Muscle of leg (tissue), 11 donors: ENCODE measurements around the gene DMPK. TPM values are rescaled to one million over a fixed set of nuclear protein-coding genes. Genes with fewer than 3 reads are reported as not detected.

Experiments
- DNase-seq: peaks from one replicate; pipeline ENCODE4 v3.0.0; 2013
- H3K27ac ChIP-seq: one replicate; pipeline ENCODE4 v1.5.1; 2013; ENCODE audit warnings: mild to moderate bottlenecking, low read length, control low read depth
- H3K27me3 ChIP-seq: one replicate; pipeline ENCODE4 v1.6.1; 2013; ENCODE audit warnings: low read length; ENCODE audit not compliant: control insufficient read depth, insufficient read depth
- H3K36me3 ChIP-seq: one replicate; pipeline ENCODE4 v1.6.1; 2013; ENCODE audit warnings: low read length; ENCODE audit not compliant: control insufficient read depth, insufficient read depth
- H3K4me1 ChIP-seq: one replicate; pipeline ENCODE4 v1.6.1; 2013; ENCODE audit warnings: low read length; ENCODE audit not compliant: control insufficient read depth, insufficient read depth
- H3K4me3 ChIP-seq: one replicate; pipeline ENCODE4 v1.5.1; 2013; ENCODE audit warnings: low read length, control low read depth
- H3K9me3 ChIP-seq: replicated peaks from 2 replicates; pipeline ENCODE4 v1.6.1; 2013; ENCODE audit warnings: low read depth, low read length; ENCODE audit not compliant: control insufficient read depth
- WGBS: methylation state at CpG from one replicate; pipeline ENCODE4 v1.1.5; 2013; ENCODE audit warnings: missing lambda C conversion rate; ENCODE audit not compliant: insufficient coverage; 5-methylcytosine and 5-hydroxymethylcytosine counted together
- polyA plus RNA-seq, 8 donors: library from polyadenylated mRNA; unstranded; fragments of 120-200 nt; gene quantifications; one replicate each; pipeline versions ENCODE4 v1.2.1 to v1.2.3, GENCODE V29; 2013; ENCODE audit warnings: inconsistent platforms in 1 of 8, low replicate concordance in 1 of 8; ENCODE audit not compliant: insufficient read length in 8 of 8, insufficient read depth in 1 of 8
- total RNA-seq: library from RNA; stranded (reverse); fragments of 120-200 nt; gene quantifications from one replicate; pipeline ENCODE4 v1.2.4, GENCODE V29; 2013

DMPK gene
- total and polyA plus RNA-seq, 9 donors: 158 to 390 (median 318) TPM

DNA sequence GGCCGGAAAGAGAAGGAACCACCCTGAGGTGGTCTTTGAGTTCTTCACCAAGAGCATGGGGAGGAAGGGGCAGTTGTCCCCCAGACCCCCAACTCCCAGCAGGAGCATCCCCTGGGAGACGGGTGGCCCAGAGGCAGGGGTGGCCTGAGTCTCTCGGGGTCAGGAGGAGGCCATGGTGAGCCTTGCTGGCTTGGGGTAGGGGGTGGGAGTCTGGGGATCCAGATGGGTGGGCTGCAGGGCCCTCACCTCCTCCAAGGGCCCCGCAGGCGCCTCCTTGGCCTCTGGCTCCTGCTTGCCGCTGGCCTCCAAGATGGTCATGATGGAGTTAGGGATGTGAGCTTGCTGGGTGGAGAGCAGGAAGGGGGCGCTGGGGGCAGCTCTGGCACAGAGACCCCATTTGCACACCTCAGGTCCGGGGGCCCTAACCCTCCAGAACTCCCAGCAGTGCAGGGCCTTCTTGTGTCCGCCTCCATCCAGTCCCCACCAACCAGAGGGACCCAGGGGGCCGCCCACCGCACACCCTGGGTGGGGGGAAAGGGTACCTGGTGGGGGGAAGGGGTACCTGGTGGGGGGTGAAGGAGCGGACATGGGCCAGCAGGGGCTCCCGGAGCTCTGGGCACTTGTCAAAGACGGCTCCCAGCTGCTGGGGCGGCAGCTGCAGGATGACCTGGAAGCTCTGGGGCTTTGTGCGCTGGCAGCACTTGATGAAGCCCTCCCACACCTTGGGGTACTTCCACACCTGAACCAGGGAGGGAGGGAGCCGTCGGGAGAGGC lies 34.1 kb upstream of the DMPK start:
- H3K36me3 ChIP-seq: peaks cover 26% of the 10 kb centered on the region
- H3K27ac ChIP-seq: peak overlapping the region; percentile 59
- peaks cover 28% of the 10 kb centered on the region for H3K4me1 ChIP-seq
- peak overlapping the region; percentile 52 for H3K4me3 ChIP-seq
- DNase-seq: peak; percentile 40
- 71% methylated on average over 4 of the region's 18 CpGs for WGBS
- no peaks in the 10 kb centered on the region for H3K27me3 ChIP-seq
- H3K9me3 ChIP-seq: no peaks in the 10 kb centered on the region

DNA sequence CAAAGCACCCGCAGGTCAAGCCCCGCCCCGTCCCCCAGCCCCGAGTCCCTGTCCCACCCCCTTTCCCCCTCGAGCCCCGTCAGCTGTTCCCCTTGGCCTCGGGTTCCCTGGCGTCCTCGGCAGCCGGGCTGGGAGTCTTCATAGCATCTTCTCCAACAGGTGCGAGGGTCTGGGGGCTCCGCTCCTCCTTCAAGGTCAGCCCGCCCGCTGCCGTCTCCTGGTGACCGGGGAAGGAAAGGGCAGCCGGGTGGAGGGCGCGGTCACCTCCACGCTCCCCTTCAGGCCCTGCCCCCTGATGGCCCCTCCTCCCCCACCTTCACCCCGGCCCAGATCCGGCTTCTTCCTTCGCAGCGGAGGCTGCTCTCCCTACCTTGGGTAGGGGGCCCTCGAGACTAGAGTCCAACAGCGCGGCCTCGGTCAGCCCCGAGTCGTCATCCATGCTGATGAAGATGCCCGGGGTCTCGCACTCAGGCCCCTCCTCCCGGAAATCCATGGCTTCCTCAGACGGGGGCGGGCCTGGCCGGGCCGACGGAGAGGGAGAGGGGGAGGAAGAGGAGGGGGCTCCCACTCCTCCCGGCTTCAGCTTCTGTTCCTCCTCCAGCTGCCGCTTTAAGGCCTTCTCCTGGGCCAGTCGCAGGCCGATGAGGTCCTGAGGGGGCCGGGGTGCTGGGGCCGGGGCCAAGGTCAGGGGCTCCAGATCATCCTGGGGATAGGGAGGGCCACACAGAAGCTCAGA lies 33.4 kb upstream of the DMPK start:
- peak; percentile 81 for DNase-seq

DNA sequence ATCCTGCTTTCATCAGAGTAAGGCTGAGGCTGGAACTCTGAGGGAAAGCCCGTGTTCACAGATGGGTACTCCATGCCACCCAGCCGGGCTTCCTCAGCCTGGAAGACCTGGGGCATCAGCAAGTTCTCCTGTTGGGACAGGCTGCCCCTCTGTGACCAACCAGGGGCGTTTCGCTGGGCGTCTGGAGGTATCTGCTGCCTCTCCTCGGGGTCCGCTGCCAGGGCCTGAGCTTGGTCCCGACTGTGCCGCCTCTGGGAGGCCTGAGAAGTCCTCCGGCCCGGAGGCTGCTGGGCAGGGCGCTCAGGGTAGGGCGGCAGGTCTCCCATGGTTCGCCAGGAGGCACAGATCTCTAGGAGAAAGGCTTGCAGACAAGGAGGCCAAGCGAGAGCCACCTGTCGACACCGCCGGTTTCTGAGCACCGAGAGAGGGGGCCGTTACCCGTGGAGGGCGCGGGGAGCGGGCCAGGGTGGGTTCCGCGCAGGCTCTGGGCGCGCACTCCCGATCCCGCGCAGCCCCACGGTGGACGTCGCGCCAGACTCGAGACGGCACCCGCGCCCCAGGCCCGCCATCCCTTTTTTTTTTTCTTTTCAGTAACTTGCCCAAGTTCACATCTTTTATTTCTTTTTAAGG lies 32.7 kb upstream of the DMPK start, which contains the start of gene RSPH6A:
Gene RSPH6A (minus strand): TSS at position 458 of the 630 bp plus-strand sequence. CDS start 132 bp downstream, at position 326.
- H3K27ac ChIP-seq: peak within 1 kb of the TSS; percentile 59
- 13% methylated on average over 40 of the region's 40 CpGs for WGBS

More for the DNA sequence above, 33.4 kb upstream of the DMPK start:
- Histone ChIP-seq H3K27me3 (no peaks in the 10 kb centered on the region), H3K36me3 (peaks cover 18% of the 10 kb centered on the region), H3K27ac (peak overlapping the region; percentile 59), H3K4me3 (peak overlapping the region; percentile 52), H3K4me1 (peaks cover 28% of the 10 kb centered on the region), H3K9me3 (no peaks in the 10 kb centered on the region)
- under 1% methylated on average over 20 of the region's 44 CpGs for WGBS

DNA sequence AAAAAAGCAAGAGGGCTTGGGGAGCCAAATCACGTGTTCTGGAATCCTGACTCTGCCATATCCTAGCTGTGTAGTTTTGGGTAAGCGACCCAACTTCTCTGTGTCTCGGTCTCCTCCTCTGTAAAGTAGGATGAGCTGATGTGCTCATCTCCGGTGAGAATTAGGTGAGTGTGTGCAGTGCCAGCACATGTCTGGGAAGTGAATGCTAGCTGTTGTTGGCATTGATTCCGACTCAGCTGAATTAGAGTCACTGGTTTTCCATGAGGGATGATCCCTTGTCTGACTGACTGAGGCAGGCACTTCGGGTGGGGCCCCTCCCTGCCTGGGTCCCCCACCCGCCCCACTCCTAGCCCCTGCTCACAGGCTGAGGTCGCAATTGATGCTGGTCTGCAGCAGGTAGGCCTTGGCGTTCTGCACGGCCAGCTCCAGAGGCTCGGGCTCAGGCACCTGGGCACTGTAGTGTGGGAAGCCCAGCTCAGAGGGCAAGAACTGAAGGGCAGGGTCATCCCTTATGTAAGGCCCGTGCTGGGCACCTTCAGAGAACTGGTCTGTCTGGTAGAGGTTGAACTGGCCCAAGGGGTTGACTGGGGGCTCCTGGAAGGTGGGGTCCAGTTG lies 32.0 kb upstream of the DMPK start:
- H3K4me1 ChIP-seq: peaks cover 32% of the 10 kb centered on the region
- WGBS: 77% methylated on average over 7 of the region's 12 CpGs
- no peak overlapping the region for H3K4me3 ChIP-seq
- peaks cover 5% of the 10 kb centered on the region for H3K36me3 ChIP-seq
- H3K9me3 ChIP-seq: no peaks in the 10 kb centered on the region
- peak; percentile 32 for DNase-seq
- H3K27ac ChIP-seq: no peak overlapping the region
- no peaks in the 10 kb centered on the region for H3K27me3 ChIP-seq

More for the DNA sequence above, 32.7 kb upstream of the DMPK start, which contains the start of gene RSPH6A:
- H3K9me3 ChIP-seq: no peaks in the 10 kb centered on the region
- H3K36me3 ChIP-seq: peaks cover 12% of the 10 kb centered on the region
- DNase-seq: no peak
- H3K27me3 ChIP-seq: no peaks in the 10 kb centered on the region
- H3K4me3 ChIP-seq: peak within 1 kb of the TSS; percentile 52
- H3K4me1 ChIP-seq: peaks cover 28% of the 10 kb centered on the region

DNA sequence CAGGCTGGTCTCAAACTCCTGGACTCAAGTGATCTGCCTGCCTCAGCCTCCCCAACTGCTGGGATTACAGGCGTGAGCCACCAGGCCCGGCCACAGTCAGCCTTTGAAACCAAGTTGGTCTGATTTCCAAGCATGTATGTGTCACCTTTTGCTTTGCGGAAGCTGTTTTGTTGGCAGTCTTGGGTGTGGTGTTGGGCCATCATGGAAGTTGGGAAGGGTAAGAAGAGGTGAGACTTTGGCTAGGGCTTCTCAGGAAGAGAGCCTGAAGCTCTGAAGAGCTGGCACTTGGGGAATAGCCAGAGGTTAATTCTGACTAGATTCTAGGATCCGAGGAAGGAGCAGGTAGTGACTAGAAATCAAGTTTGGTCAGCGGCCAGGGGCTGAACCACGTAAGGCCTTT lies 30.0 kb upstream of the DMPK start:
- no peaks in the 10 kb centered on the region for H3K36me3 ChIP-seq
- H3K4me3 ChIP-seq: no peak overlapping the region
- no peak for DNase-seq
- H3K4me1 ChIP-seq: peaks cover 32% of the 10 kb centered on the region
- 80% methylated on average over 5 of the region's 6 CpGs for WGBS
- no peak overlapping the region for H3K27ac ChIP-seq
- no peaks in the 10 kb centered on the region for H3K9me3 ChIP-seq
- H3K27me3 ChIP-seq: no peaks in the 10 kb centered on the region

DNA sequence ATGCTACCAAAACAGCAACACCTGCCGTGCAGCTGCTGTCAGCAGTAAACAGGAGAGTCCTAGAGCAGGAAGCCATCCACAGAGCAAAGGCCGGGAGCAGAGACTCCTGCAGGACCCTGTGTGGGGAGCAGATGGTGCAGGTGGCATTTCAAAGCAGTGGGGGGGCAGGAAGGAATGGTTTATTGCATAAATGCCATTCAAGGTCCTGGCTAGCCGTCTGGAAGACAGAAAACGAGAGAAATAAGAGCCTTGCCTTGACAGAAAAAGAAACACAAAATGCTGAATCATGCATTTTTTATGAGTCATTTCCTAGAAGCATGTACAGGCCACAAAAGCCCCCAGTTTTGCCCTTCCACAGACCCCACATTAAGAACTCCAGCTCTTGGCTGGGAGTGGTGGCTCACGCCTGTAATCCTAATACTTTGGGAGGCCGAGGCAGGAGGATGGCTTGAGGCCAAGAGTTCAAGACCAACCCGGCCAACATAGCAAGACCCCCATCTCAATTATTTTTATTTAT lies 27.4 kb upstream of the DMPK start:
- DNase-seq: no peak
- no peak overlapping the region for H3K27ac ChIP-seq
- H3K36me3 ChIP-seq: no peaks in the 10 kb centered on the region
- WGBS: 9% methylated on average over 3 of the region's 7 CpGs
- no peaks in the 10 kb centered on the region for H3K27me3 ChIP-seq
- H3K4me3 ChIP-seq: no peak overlapping the region
- H3K4me1 ChIP-seq: peaks cover 10% of the 10 kb centered on the region
- no peaks in the 10 kb centered on the region for H3K9me3 ChIP-seq

DNA sequence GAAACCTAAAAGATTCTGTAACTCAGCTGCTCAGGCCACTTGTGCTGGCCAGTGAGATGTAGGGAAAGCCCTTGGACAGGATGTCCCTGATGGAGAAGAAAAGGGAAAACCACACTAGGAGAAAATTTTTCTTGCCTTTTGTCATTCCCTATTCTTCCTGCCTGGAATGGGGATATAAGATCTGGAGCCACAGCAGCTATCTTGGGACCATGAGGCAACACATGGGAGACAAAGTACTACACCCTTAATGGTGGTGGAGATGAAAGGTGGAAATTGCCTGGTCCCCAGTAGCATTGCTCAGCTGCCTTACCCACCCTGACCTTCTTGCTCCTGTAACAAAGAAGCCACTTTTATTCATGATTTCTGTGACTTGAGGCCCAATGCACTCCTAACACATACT lies 23.4 kb upstream of the DMPK start:
- H3K27ac ChIP-seq: no peak overlapping the region
- H3K9me3 ChIP-seq: no peaks in the 10 kb centered on the region
- peaks cover 2% of the 10 kb centered on the region for H3K27me3 ChIP-seq
- H3K4me1 ChIP-seq: peaks cover 4% of the 10 kb centered on the region
- H3K36me3 ChIP-seq: no peaks in the 10 kb centered on the region
- DNase-seq: no peak
- H3K4me3 ChIP-seq: no peak overlapping the region

DNA sequence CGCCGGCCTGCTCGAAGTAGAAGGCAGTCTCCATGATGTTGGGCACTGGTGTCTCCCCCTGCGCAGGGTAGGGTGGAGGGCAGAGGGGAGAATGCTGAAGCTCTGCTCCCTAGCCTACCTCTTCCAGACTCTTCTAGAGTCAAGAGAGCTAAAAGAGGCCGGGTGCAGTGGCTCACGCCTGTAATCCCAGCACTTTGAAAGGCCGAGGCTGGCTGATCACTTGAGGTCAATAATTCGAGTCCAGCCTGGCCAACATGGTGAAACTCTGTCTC lies 22.6 kb upstream of the DMPK start:
- Histone ChIP-seq H3K27me3 (peaks cover 2% of the 10 kb centered on the region), H3K4me3 (no peak overlapping the region), H3K36me3 (no peaks in the 10 kb centered on the region), H3K9me3 (no peaks in the 10 kb centered on the region), H3K4me1 (peaks cover 10% of the 10 kb centered on the region), H3K27ac (no peak overlapping the region)
- no peak for DNase-seq
- 72% methylated on average over 2 of the region's 8 CpGs for WGBS

DNA sequence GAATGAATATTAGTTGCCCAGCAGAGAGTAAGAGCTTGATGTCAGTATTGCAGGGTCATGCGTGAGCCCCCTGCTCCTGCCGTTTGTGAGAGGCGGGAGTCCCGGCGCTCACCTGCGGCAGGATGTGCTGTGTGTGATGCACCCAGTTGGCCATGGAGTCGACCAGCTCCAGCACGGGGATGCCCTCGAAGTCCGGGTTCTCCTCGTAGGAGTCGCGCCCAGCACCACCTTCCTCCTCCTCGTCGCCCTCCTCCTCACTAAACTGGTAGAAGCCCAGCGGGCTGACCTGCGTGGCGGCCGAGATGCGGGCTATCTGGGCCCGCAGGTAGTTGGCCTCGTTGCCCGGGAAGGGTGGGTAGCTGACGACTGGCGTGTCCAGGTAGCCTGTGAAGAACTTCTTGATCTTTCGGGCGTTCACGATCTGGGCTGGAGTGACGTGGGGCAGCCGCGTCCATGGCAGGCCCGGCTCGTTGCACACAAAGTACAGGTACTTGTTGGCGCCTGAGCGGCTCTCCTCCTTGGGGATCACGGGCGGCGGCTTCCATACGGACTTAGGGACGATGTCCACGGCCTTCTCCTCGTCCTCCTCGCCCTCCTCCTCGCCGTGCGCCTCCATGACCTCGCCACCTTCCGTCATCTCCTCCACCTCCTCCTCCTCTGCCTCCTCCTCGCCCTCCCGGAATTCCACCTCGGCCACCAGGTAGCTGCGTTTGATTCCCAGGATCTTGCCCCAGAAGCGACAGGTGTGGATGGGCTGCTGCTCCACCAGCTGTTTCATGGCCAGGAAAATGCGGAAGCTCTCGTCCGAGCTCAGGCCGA lies 22.1 kb upstream of the DMPK start:
- peaks cover 2% of the 10 kb centered on the region for H3K27me3 ChIP-seq

More for the DNA sequence above, 22.1 kb upstream of the DMPK start:
- 87% methylated on average over 55 of the region's 57 CpGs for WGBS
- Histone ChIP-seq H3K9me3 (no peaks in the 10 kb centered on the region), H3K4me3 (no peak overlapping the region), H3K4me1 (peaks cover 10% of the 10 kb centered on the region), H3K27ac (no peak overlapping the region), H3K36me3 (no peaks in the 10 kb centered on the region)
- no peak for DNase-seq
